Smooth muscle cell (in vitro differentiated cells): Measurements from ENCODE around the gene PLBD2. TPM values are rescaled to one million over a fixed set of nuclear protein-coding genes. Genes with fewer than 3 reads are reported as not detected.

Experiments
- DNase-seq: peaks from one replicate; lab custom pipeline; 2025; ENCODE audit not compliant: unreplicated experiment; lab: John Stamatoyannopoulos, UW
- H2AFZ ChIP-seq: fragments of 200-600 bp; sonication (generic); 2 replicates; pipeline ENCODE4 v1.6.0; 2016; ENCODE audit warnings: antibody characterized with exemption, low read depth, mild to moderate bottlenecking
- H3F3A ChIP-seq: fragments of 200-600 bp; sonication (generic); 2 replicates; pipeline ENCODE4 v1.6.0; 2017; ENCODE audit warnings: antibody characterized with exemption, low read depth
- H3K27ac ChIP-seq: fragments of 200-600 bp; sonication (generic); 2 replicates; pipeline ENCODE4 v1.5.1; 2016; ENCODE audit warnings: low read depth, mild to moderate bottlenecking
- H3K27me3 ChIP-seq: fragments of 200-600 bp; sonication (generic); 2 replicates; pipeline ENCODE4 v1.6.1; 2016; ENCODE audit warnings: low read depth, mild to moderate bottlenecking
- H3K36me3 ChIP-seq: fragments of 200-600 bp; sonication (generic); 2 replicates; pipeline ENCODE4 v1.5.1; 2016; ENCODE audit warnings: low read depth
- H3K4me1 ChIP-seq: fragments of 200-600 bp; sonication (generic); 2 replicates; pipeline ENCODE4 v1.5.1; 2016; ENCODE audit warnings: low read depth
- H3K4me2 ChIP-seq: fragments of 200-600 bp; sonication (generic); 2 replicates; pipeline ENCODE4 v1.6.0; 2016; ENCODE audit warnings: mild to moderate bottlenecking
- H3K4me3 ChIP-seq: fragments of 200-600 bp; sonication (generic); 2 replicates; pipeline ENCODE4 v1.5.1; 2016; ENCODE audit warnings: mild to moderate bottlenecking
- H3K79me2 ChIP-seq: fragments of 200-600 bp; sonication (generic); 2 replicates; pipeline ENCODE4 v1.6.0; 2016; ENCODE audit warnings: low read depth, mild to moderate bottlenecking
- H3K9ac ChIP-seq: fragments of 200-600 bp; sonication (generic); 2 replicates; pipeline ENCODE4 v1.6.0; 2016; ENCODE audit warnings: low read depth
- H3K9me3 ChIP-seq: fragments of 200-600 bp; sonication (generic); replicated peaks from 2 replicates; pipeline ENCODE4 v1.5.1; 2016; ENCODE audit warnings: low read depth
- H4K20me1 ChIP-seq: fragments of 200-600 bp; sonication (generic); 2 replicates; pipeline ENCODE4 v1.6.0; 2016; ENCODE audit warnings: low read depth
- WGBS: methylation state at CpG from one replicate; pipeline ENCODE4 v1.1.7; 2016; ENCODE audit warnings: low lambda C conversion rate; 5-methylcytosine and 5-hydroxymethylcytosine counted together
- polyA plus RNA-seq: library from polyadenylated mRNA; unstranded; fragments of >200 nt; fragmentation: Nextera tagmentation; extraction: Ambion mirVana; gene quantifications from 2 replicates; pipeline ENCODE4 v1.2.1, GENCODE V29; 2016
- total RNA-seq: library from RNA; depleted of rRNA; stranded (reverse); fragments of >200 nt; gene quantifications from 2 replicates; pipeline ENCODE4 v1.2.3, GENCODE V29; 2014
- TF ChIP-seq, protein P1 (sequence below): fragments of 200-600 bp; sonication (generic); IDR thresholded peaks from 2 replicates; pipeline ENCODE4 v1.5.1; 2017; ENCODE audit warnings: borderline replicate concordance, mild to moderate bottlenecking, antibody characterized with exemption; ENCODE audit not compliant: insufficient read depth, poor library complexity, severe bottlenecking

Gene PLBD2
- total and polyA plus RNA-seq, 2 experiments from 2014 or later: 19.6 to 32.9 TPM

DNA sequence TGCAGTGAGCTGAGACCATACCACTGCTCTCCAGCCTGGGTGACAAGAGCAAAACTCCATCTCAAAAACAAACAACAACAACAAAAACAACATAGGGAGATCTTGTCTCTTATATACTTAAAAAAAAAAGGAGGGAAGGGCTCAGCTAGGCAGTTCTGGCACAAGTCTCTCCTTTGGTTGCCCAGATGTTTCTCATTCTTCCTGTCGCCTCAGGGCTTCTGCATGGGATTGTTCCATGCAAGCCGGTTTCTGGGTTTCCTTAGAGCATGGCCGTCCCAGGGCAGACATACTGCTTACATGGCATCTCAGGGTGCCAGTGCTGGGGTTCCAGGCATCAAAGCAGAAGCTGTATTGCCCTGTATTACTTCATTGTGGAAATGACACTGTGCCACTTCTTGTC lies 18.3 kb upstream of the PLBD2 start:
- H3K9ac ChIP-seq: no peak overlapping the region
- no peak overlapping the region for H3K4me2 ChIP-seq
- no peak overlapping the region for H3K4me3 ChIP-seq
- H3F3A ChIP-seq: no peaks in the 10 kb centered on the region
- H3K27me3 ChIP-seq: no peaks in the 10 kb centered on the region
- 94% methylated on average over 3 of the region's 3 CpGs for WGBS
- H3K79me2 ChIP-seq: no peaks in the 10 kb centered on the region
- H3K27ac ChIP-seq: no peak overlapping the region
- no peak overlapping the region for H2AFZ ChIP-seq
- no peaks in the 10 kb centered on the region for H3K9me3 ChIP-seq
- H3K4me1 ChIP-seq: no peaks in the 10 kb centered on the region
- H4K20me1 ChIP-seq: no peaks in the 10 kb centered on the region
- TF ChIP-seq, protein P1, sequence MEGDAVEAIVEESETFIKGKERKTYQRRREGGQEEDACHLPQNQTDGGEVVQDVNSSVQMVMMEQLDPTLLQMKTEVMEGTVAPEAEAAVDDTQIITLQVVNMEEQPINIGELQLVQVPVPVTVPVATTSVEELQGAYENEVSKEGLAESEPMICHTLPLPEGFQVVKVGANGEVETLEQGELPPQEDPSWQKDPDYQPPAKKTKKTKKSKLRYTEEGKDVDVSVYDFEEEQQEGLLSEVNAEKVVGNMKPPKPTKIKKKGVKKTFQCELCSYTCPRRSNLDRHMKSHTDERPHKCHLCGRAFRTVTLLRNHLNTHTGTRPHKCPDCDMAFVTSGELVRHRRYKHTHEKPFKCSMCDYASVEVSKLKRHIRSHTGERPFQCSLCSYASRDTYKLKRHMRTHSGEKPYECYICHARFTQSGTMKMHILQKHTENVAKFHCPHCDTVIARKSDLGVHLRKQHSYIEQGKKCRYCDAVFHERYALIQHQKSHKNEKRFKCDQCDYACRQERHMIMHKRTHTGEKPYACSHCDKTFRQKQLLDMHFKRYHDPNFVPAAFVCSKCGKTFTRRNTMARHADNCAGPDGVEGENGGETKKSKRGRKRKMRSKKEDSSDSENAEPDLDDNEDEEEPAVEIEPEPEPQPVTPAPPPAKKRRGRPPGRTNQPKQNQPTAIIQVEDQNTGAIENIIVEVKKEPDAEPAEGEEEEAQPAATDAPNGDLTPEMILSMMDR: no peak
- DNase-seq: no peak
- H3K36me3 ChIP-seq: no peaks in the 10 kb centered on the region

DNA sequence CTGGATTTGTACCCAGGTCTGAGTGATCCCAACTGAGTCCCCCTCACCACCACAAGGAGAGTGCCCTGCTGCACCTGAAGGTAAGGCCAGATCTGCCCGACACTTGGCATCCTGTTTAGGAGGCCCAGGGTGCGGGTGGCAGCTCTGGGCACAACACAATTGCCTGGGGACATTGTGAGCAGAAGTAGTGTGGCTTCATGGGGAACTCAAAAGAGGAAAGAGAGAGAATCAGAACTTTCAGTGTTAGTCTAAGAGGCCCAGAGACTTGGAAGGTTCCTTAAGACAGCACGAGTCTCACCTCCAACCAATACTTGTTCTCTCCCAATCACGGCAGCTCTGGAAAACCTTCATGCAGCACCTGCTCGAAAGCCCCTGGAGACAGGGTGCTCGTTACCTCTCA lies 16.9 kb upstream of the PLBD2 start:
- Histone ChIP-seq H4K20me1 (no peaks in the 10 kb centered on the region), H3K79me2 (no peaks in the 10 kb centered on the region), H3F3A (no peaks in the 10 kb centered on the region), H3K36me3 (no peaks in the 10 kb centered on the region), H2AFZ (no peak overlapping the region), H3K27ac (no peak overlapping the region), H3K4me2 (no peak overlapping the region), H3K9me3 (no peaks in the 10 kb centered on the region), H3K9ac (no peak overlapping the region), H3K27me3 (no peaks in the 10 kb centered on the region), H3K4me1 (no peaks in the 10 kb centered on the region), H3K4me3 (no peak overlapping the region)
- 87% methylated on average over 6 of the region's 6 CpGs for WGBS
- DNase-seq: no peak
- TF ChIP-seq, protein P1: no peak

DNA sequence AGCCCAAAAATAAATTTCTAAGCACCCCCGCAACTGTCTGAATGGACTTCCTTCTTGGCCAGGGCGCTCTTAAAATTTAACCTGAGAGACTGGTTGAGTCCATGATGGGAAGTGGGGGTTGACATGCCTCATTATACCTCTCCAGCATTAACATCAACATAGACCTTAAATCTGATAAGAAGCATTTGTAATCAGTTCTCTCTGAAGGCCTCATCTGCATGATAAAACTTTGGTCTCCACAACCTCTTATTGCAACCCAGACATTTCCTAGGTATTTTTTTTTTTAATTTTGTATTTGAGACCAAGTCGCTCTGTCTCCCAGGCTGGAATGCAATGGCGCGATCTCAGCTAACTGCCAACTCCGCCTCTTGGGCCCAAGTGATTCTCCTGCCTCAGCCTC lies 13.1 kb upstream of the PLBD2 start:
- DNase-seq: no peak
- no peak overlapping the region for H3K9ac ChIP-seq
- H3K36me3 ChIP-seq: no peaks in the 10 kb centered on the region
- H3K4me1 ChIP-seq: no peaks in the 10 kb centered on the region
- H3F3A ChIP-seq: no peaks in the 10 kb centered on the region
- no peak overlapping the region for H2AFZ ChIP-seq
- no peaks in the 10 kb centered on the region for H3K9me3 ChIP-seq
- no peaks in the 10 kb centered on the region for H3K79me2 ChIP-seq
- TF ChIP-seq, protein P1: no peak
- no peak overlapping the region for H3K4me2 ChIP-seq
- no peaks in the 10 kb centered on the region for H3K27me3 ChIP-seq
- H3K27ac ChIP-seq: no peak overlapping the region
- H4K20me1 ChIP-seq: no peaks in the 10 kb centered on the region
- 85% methylated on average over 6 of the region's 6 CpGs for whole genome bisulfite sequencing
- no peak overlapping the region for H3K4me3 ChIP-seq

DNA sequence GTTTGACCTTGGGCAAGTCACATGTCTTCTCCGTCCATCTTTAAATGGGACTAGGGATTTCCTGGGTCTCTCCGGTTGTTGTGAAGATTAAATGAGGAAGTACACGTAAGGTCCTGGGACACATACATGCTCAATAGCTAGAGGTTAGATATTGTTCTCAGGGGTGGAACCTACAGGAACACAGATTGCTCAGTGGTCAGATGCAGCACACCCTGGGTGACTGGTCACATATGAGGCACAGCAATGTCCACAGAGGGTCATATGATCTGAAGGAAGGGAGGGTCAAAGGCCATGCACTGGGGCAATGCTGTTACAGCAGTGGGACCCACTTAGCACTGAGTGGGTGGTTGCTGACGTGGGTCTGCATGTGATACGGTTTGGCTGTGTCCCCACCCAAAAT lies 12.0 kb upstream of the PLBD2 start:
- H3K79me2 ChIP-seq: no peaks in the 10 kb centered on the region
- no peaks in the 10 kb centered on the region for H3K36me3 ChIP-seq
- no peaks in the 10 kb centered on the region for H4K20me1 ChIP-seq
- H3K27me3 ChIP-seq: no peaks in the 10 kb centered on the region
- H3K4me2 ChIP-seq: no peak overlapping the region
- H3F3A ChIP-seq: no peaks in the 10 kb centered on the region
- H3K9ac ChIP-seq: no peak overlapping the region
- TF ChIP-seq, protein P1: no peak
- no peak overlapping the region for H3K27ac ChIP-seq
- no peak overlapping the region for H3K4me3 ChIP-seq
- no peaks in the 10 kb centered on the region for H3K4me1 ChIP-seq
- no peaks in the 10 kb centered on the region for H3K9me3 ChIP-seq
- no peak overlapping the region for H2AFZ ChIP-seq
- 95% methylated on average over 5 of the region's 5 CpGs for WGBS
- no peak for DNase-seq
